GM21381 (cell line): ENCODE measurements around the gene TMEM192.
"Not testable (repeated sequence)": the region's sequence is repeated elsewhere in the genome, so short reads cannot be mapped to it uniquely, and the experiment has no call there.

Experiments
- ATAC-seq: cut with Tn5 transposase; IDR thresholded peaks from one replicate; pipeline ENCODE4 v1.9.1; 2021; ENCODE audit warnings: mild to moderate bottlenecking, moderate library complexity; ENCODE audit not compliant: unreplicated experiment

TMEM192 gene

DNA sequence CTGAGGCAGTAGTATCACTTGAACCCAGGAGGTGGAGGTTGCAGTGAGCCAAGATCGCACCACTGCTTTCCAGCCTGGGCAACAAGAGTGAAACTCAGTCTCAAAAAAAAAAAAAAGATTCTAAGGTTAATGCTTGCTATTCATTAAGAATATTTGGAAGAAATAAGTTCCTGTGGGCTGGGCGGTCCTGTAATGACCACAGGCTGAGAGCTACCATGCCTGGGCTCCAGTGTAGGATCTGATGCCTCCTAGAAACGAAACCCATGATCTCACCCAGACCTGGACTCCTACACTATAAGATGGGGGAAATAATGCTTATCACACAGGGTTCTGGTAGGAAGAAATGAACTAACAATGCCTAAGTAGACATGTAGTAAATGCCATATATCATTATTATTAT, 17.8 kb downstream of the TMEM192 start:
- ATAC-seq = no peak

DNA sequence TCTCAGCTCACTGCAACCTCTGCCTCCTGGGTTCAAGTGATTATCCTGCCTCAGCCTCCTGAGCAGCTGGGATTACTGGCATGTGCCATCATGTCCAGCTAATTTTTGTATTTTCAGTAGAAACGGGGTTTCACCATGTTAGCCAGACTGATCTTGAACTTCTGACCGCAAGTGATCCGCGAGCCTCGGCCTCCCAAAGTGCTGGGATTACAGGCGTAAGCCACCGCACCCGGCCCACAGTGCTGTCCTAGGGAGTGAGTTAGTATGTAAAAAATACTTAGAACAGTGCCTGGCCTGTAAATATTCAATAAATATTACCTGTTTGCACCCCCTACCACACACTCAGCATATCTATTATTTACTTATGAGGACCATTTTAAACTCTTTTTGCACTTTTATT, 20.5 kb downstream of the TMEM192 start:
- ATAC-seq = not testable (repeated sequence)

DNA sequence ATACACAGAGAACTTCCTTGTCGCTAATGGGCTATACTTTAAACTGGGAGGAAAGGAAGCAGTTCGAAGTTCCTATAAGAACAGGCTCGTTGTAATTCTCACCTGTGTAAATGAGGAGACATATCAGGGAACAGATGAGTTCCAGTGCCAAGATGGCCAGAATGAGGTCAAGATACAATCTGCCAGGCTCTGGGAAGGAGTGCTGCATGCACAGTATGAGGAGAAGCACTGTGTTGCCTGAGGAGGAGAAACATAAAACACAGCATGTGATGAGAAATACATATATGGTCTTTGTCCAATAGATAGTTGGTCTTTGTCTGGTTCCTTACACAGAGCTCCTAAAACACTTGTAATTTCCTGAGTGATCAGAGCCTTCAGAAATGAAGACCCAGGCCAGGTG, 24.3 kb downstream of the TMEM192 start:
- no peak for ATAC-seq

DNA sequence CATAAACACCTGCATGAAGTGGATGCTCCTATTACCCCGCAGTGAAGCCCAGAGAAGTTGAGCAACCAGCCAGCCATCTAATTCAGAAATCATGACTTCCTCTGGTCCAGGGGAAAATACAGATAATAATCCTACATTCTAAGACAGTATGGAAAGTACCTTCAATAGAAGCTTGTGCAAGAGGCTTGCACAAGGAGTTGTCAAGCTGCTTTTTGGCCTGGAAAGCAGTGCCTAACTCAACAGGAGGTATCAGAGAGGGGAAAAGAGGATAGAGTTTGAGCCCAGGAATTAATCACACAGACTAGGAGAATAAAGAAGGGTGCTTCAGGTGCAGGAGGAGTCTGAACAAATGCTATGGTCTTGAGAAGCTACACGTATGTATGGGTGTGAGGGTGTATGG, 26.7 kb downstream of the TMEM192 start:
- no peak for ATAC-seq

DNA sequence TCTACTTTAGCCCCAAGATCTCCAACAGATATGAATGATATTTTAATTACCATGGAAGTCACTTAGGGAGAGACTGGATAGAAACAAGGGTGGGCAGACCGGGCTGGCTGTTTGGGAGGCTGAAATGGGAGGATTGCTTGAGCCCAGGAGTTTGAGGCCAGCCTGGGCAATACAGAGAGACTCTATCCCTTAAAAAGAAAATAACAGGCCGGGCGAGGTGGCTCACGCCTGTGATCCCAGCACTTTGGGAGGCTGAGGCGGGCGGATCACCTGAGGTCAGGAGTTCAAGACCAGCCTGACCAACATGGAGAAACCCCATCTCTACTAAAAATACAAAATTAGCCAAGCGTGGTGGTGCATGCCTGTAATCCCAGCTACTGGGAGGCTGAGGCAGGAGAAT, 27.9 kb downstream of the TMEM192 start:
- ATAC-seq = not testable (repeated sequence)

DNA sequence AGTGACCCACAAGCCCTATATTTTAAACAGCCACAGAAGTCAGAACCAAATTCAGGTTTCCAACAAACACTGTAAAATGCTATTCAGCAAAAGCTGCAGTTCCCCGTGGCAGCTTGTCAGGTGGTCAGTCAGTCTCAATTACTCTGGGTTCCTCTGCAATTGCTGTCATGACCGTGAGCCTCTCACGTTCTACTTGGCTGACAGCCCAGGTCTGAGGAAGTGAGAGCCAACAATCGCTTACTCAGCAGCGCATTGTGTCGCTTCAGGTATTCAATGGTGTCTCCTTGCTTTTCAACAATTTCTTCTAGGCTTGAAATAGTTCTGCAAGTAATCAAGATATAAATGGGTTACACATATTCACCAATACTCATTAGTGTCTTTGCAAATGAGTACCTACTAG, 33.2 kb downstream of the TMEM192 start:
- no peak for ATAC-seq

DNA sequence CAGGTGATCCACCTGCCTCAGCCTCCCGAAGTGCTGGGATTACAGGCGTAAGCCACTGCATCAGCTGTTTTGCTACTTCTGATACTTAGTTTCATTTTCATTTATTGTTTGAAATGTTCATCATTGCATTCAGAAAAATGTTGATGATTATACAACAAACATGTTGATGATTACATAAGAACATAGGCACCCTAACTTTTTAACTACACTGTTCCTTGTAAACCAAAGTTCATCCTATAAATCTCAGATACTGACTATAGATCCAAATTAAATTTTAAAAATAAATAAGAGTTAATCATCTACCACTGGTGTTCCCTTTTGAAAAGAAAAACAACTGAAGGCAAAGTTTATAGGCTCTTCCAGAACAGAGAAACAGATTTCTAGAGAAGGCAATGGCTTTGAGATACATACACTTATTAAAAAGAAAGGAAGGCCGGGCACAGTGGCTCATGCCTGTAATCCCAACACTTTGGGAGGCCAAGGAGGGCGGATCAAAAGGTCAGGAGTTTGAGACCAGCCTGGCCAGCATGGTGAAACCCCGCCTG, 35.6 kb downstream of the TMEM192 start:
- ATAC-seq = no peak

DNA sequence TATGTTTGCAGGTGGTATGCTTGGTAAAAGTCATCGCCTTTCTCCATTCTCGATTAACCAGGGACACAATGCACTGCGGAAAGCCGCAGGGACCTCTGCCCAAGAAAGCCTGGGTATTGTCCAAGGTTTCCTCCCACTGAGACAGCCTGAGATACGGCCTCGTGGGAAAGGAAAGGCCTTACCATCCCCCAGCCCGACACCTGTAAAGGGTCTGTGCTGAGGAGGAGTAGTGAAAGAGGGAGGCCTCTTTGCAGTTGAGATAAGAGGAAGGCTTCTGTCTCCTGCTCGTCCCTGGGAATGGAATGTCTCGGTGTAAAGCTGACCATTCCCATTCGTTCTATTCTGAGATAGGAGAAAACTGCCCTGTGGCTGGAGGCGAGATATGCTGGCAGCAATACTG, 39.3 kb downstream of the TMEM192 start:
- ATAC-seq = not testable (repeated sequence)

DNA sequence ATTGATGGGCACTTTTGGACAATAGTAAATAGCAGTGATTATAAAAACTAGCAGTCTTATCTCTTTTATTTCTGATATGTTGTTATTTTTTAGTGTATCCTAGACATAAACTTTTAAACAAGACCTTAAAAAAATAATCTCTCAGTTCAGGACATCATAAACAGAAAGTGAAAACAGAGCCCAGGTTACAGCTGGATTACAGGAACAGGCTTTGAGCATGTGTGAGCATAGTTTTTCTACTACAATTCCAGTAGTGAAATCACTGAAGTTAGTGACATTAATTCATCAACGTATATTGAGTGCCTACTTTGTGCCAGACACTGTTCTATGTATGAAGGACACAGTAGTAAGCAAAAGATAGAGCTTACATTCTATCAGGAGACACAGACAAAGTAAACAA, 42.1 kb downstream of the TMEM192 start:
- ATAC-seq = no peak

DNA sequence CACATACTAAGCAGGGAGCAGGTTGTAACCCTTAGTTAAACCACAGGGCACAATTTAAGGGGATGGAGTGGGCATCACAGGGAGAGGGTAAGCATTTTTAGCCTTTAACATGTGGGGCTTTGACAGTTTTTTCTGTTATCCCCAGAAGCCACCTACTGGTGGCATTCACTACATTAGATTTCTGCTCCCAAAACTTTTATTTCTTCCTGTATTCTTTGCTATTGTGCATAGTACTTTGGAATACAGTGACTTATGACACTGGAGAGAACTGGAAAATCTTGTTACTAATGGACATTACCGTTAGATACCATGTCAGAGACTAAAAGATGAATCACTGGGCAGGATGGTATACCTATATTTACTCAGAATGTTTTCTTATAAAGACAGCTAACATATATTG, 51.7 kb downstream of the TMEM192 start:
- ATAC-seq = no peak

DNA sequence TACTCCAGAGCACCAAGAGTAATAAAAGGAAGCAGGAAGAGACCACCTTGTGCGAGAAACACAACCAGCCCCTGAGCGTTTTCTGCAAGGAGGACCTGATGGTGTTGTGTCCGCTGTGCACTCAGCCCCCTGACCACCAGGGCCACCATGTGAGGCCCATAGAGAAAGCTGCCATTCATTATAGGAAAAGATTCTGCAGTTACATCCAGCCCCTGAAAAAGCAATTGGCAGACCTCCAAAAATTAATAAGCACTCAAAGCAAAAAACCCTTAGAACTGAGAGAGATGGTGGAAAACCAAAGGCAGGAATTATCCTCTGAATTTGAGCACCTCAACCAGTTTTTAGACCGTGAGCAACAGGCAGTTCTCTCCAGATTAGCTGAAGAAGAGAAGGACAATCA, 53.3 kb downstream of the TMEM192 start:
- ATAC-seq = no peak

DNA sequence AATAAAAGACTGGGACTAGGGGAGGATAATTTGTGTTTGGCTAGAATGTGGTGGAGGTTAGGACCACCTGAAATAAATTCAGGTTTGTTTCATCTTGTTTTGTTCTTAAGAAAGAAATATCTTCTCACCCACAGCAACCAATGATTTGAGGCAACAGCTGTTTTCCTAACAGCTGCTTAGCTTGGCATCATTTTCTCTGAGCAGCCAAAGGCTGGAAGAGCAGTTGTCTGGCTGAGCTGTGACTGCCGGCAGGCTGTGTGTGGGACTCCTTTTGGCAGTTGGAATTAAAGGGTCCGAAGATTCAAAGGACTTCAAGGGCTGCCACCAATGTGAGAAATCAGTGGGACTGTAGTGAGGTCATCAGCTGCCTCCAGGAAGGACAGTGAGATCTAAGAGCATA, 54.0 kb downstream of the TMEM192 start:
- ATAC-seq = no peak

DNA sequence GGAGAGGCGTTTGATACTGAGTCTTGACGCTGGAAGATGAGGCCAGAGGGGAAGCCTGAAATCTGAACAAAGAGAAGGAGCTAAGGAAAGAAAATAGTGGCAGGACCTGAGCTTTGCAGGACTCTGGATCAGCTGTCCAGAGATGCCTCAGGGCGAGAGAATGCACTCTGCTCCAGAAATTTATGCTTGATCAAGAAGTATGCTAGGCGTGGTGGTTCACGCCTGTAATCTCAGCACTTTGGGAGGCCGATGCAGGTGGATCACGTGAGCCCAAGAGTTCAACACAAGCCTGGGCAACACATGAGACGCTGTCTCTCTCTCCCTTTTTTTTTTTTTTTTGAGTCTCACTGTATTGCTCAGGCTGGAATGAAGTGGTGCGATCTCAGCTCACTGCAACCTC, 57.1 kb downstream of the TMEM192 start:
- ATAC-seq = no peak

DNA sequence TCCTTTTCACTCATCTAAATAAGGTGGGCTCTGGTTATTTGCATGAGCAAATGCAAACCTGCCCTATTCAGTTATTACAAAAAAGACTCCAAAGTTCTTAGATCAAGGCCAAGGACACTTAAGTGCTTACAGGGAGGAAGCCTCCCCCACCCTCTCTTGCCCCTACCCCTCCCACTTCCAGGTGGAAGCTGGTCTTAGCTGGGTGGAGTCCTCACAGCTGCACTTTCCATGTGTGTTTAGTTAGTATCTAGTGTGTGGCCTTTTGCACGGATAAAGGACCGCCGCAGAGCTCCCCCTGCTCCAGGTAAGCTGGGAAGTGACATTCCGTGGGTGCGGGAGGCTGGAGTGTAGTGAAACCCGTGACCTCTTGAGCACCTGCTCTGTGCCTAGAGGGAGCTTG, 59.0 kb downstream of the TMEM192 start, which contains the start of gene TRIM75:
Gene TRIM75, plus strand, starts transcription at position 222 of the 400 bp plus-strand sequence. CDS start 5,282 bp downstream, outside the sequence.
- ATAC-seq = no peak

DNA sequence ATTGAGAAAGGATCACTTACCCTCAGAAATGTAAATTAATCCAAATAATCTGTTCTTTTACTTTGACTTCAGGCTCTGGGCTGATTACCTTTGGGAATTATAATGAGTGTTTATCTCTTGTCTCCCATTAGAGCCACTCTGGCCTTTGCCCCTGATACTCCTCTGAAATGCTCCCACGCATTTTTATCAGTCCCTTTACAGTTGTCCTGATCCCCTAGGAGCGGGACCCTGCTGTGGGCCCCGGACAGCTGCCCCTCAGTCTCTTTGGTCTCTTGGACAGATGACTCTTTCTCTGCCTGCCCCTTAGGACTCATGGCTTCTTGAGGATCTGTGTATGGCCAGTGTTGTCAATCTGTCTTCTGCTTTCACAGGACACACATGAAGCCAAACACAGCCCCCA, 60.0 kb downstream of the TMEM192 start:
- ATAC-seq = no peak

DNA sequence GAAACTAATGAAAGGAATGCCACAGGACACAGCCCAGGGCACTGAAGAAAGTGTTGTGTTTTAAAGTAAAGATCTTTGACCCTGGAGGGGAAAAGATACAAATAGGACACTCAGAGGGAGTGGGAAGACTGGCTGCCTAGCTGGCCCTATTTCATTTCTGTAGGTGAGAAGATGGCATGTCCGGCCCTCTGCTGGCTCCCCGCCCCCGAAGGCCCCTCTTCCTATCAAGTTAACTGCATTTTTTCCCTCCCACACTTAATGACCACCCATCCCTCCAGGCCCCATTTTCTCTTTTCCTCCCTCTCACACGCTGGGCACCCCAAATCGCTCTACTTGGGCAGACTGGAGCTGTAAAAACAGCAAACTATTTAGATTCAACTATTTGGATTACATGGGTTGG, 64.5 kb downstream of the TMEM192 start:
- ATAC-seq = no peak

DNA sequence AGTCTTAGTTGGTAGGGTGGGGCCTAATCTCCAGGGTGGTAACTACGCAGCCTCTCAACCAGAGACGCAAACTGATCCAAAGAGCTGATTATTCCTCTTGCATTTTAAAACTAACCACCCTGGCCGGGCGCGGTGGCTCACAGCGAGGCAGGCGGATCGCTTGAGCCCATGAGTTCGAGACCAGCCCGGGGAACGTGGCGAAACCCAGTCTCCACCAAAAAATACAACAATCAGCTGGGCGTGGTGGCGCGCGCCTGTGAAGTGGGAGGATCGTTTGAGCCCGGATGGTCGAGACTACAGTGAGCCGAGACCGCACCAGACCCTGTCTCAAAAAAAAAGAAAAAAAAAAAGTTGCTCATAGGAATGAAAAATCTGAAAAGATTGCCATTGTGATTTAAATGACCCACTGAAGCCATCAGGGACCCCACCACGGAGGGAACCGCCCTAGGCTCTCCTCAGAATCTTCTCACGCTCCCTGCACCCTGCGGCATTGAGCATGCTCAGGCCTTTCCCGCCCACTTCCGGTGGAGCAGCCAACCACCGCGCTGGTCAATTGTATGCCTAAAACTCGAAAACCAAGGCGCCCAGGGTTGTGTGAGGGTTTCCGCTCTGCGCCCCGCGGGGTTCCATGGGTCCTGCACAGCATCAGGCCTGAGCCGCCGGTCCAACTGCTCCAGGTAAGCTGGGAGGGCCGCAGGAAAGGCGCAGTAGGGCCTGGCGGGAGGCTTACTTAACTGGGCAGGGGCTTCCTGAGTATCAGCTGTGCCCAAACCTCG, 81.0 kb downstream of the TMEM192 start, which contains the start of gene TRIM60:
Gene TRIM60, plus strand, starts transcription at position 564 of the 776 bp plus-strand sequence. CDS start 8,074 bp downstream, outside the sequence.
- no peak for ATAC-seq

DNA sequence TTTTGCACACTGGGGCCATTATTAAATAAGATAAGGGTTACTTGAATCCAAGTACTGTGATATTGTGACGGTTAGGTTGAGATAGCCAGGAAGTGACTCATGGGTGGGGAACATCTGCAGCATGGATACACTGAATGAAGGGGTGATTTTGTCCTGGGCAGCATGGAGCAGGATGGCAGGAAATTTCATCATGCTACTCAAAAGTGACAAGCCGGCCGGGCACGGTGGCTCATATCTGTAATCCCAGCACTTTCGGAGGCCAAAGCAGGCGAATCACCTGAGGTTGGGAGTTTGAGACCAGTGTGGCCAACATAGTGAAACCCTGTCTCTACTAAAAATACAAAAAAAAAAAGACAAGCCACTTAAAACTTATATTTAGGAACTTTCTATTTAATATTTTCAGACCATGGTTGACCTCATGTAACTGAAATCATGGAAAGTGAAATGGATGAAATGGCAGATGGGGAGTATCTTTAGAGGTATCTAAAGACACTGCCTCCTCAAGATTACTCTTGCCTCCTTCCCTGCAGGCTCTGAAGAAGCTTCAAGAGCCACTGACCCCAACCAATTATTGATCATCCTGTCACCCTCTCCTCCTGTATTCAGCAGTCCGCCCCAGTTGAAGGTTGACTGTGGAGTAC, 84.8 kb downstream of the TMEM192 start:
- ATAC-seq = no peak

DNA sequence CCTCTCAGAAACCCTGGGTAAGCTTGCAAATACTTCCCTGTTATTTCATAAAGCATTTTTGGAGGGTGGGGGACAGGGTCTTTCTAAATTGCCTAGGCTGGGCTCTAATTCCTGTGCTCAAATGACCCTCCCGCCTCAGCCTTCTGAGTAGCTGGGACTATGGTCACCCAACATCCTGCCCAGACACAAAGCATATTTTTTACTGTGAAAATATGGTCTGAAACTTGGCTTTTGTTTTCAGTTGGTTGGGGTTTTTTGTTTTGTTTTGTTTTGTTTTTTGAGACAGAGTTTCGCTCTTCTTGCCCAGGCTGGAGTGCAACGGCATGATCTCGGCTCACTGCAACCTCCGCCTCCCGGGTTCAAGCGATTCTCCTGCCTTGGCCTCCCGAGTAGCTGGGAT, 86.9 kb downstream of the TMEM192 start:
- not testable (repeated sequence) for ATAC-seq
